PC-9 (cell line): ENCODE results near the gene OPRPN. TPM values are rescaled to one million over a fixed set of nuclear protein-coding genes. Genes with fewer than 3 reads are reported as not detected.

ENCODE experiments used
- BruUV-seq: library from RNA; stranded (reverse); fragments of 400-500 nt; replicated peaks from 2 replicates; lab custom pipeline; 2021; lab: Mats Ljungman, UMichigan
- CTCF ChIA-PET: fragments of 300-600 bp; sonication (Branson Sonifier 250); formaldehyde crosslinking; loops from one replicate; lab custom pipeline; 2022; ENCODE audit warnings: antibody characterized with exemption; lab: Charles Lee
- POLR2A ChIA-PET: fragments of 300-600 bp; sonication (Branson Sonifier 250); formaldehyde crosslinking; loops from one replicate; lab custom pipeline; 2022; ENCODE audit warnings: antibody characterized with exemption; ENCODE audit not compliant: unreplicated experiment; lab: Charles Lee
- DNase-seq, 2 experiments: peaks; one replicate each; pipeline versions ENCODE4 v3.0.0 to v3.0.0-alpha.2; 2015 to 2022; ENCODE audit warnings: mixed read lengths in 1 of 2
- H2AFZ ChIP-seq: fragments of 200-600 bp; sonication (generic); 2 replicates; pipeline ENCODE4 v1.8.1; 2017; ENCODE audit warnings: antibody characterized with exemption
- H3F3A ChIP-seq: fragments of 200-600 bp; sonication (generic); 2 replicates; pipeline ENCODE4 v1.8.1; 2017; ENCODE audit warnings: antibody characterized with exemption, mild to moderate bottlenecking, low read depth; ENCODE audit not compliant: insufficient read depth
- H3K27ac ChIP-seq: fragments of 200-600 bp; sonication (generic); 2 replicates; pipeline ENCODE4 v1.6.1; 2016; ENCODE audit warnings: mixed run types
- H3K27me3 ChIP-seq: fragments of 200-600 bp; sonication (generic); 2 replicates; pipeline ENCODE4 v1.6.1; 2016; ENCODE audit warnings: low read depth, mixed run types; ENCODE audit not compliant: insufficient read depth
- H3K36me3 ChIP-seq: fragments of 200-600 bp; sonication (generic); 2 replicates; pipeline ENCODE4 v1.6.1; 2016; ENCODE audit warnings: low read depth, mixed run types
- H3K4me1 ChIP-seq: fragments of 200-600 bp; sonication (generic); replicated peaks from 2 replicates; pipeline ENCODE4 v1.6.1; 2016; ENCODE audit warnings: mixed run types; ENCODE audit not compliant: insufficient read depth
- H3K4me2 ChIP-seq: fragments of 200-600 bp; sonication (generic); 2 replicates; pipeline ENCODE4 v1.6.1; 2017; ENCODE audit warnings: mixed run types
- H3K4me3 ChIP-seq: fragments of 200-600 bp; sonication (generic); 2 replicates; pipeline ENCODE4 v1.6.1; 2016; ENCODE audit warnings: mixed run types
- H3K79me2 ChIP-seq: fragments of 200-600 bp; sonication (generic); 2 replicates; pipeline ENCODE4 v1.6.1; 2017; ENCODE audit warnings: low read depth, mixed run types
- H3K9me2 ChIP-seq: fragments of 200-600 bp; sonication (generic); 2 replicates; pipeline ENCODE4 v1.8.1; 2017; ENCODE audit warnings: mild to moderate bottlenecking; ENCODE audit not compliant: insufficient read depth
- H3K9me3 ChIP-seq: fragments of 200-600 bp; sonication (generic); 2 replicates; pipeline ENCODE4 v1.8.1; 2016; ENCODE audit warnings: low read depth; ENCODE audit not compliant: insufficient read depth
- H4K20me1 ChIP-seq: fragments of 200-600 bp; sonication (generic); 2 replicates; pipeline ENCODE4 v1.8.1; 2017; ENCODE audit not compliant: insufficient read depth
- EZH2 ChIP-seq: fragments of 200-600 bp; sonication (generic); IDR thresholded peaks from 2 replicates; pipeline ENCODE4 v1.8.0; 2017; ENCODE audit warnings: antibody characterized with exemption, low read depth
- intact Hi-C: fragments of 100-400 bp; cut with micrococcal nuclease; formaldehyde crosslinking; loops from one replicate; pipeline ENCODE4 v1.10.0; 2022; ENCODE audit not compliant: unreplicated experiment
- total RNA-seq: library from RNA; stranded (reverse); gene quantifications from 2 replicates; pipeline ENCODE4 v1.2.3, GENCODE V29; 2021
- TF ChIP-seq, protein P1 (sequence below): fragments of 200-600 bp; sonication (generic); conservative IDR thresholded peaks from 2 replicates; pipeline ENCODE4 v1.6.1; 2017; ENCODE audit warnings: mixed run types, antibody characterized with exemption, mild to moderate bottlenecking, moderate library complexity

The OPRPN gene
- total RNA-seq, 1 experiment from 2014 or later, result not detected

- Histone ChIP-seq H3K9me2 (no peaks in the 10 kb centered on the region), H3K27me3 (no peaks in the 10 kb centered on the region), H3F3A (no peaks in the 10 kb centered on the region), H3K4me1 (no peaks in the 10 kb centered on the region), H2AFZ (no peak overlapping the region), H3K79me2 (no peaks in the 10 kb centered on the region), H3K36me3 (no peaks in the 10 kb centered on the region), H3K27ac (no peak overlapping the region), H3K9me3 (no peaks in the 10 kb centered on the region), H4K20me1 (no peaks in the 10 kb centered on the region), H3K4me2 (no peak overlapping the region), H3K4me3 (no peak overlapping the region)
- BruUV-seq, result no TSS peak
- DNase-seq, result no peak
- CTCF ChIA-PET, result no interaction called here
- TF ChIP-seq, protein P1, sequence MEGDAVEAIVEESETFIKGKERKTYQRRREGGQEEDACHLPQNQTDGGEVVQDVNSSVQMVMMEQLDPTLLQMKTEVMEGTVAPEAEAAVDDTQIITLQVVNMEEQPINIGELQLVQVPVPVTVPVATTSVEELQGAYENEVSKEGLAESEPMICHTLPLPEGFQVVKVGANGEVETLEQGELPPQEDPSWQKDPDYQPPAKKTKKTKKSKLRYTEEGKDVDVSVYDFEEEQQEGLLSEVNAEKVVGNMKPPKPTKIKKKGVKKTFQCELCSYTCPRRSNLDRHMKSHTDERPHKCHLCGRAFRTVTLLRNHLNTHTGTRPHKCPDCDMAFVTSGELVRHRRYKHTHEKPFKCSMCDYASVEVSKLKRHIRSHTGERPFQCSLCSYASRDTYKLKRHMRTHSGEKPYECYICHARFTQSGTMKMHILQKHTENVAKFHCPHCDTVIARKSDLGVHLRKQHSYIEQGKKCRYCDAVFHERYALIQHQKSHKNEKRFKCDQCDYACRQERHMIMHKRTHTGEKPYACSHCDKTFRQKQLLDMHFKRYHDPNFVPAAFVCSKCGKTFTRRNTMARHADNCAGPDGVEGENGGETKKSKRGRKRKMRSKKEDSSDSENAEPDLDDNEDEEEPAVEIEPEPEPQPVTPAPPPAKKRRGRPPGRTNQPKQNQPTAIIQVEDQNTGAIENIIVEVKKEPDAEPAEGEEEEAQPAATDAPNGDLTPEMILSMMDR, result no peak
- no peak for TF ChIP-seq EZH2
- intact Hi-C loops, result no loop called here
- POLR2A ChIA-PET, result no interaction called here
Observed at GRCh38 chr4:70442474-70442873, 44.7 kb downstream of the OPRPN start.

- no peak overlapping the region for H3K4me2 ChIP-seq
- no peaks in the 10 kb centered on the region for H3K9me3 ChIP-seq
- no peaks in the 10 kb centered on the region for H3K9me2 ChIP-seq
- no peak for DNase-seq
- no peaks in the 10 kb centered on the region for H3K36me3 ChIP-seq
- no peak for TF ChIP-seq EZH2
- TF ChIP-seq, protein P1, result no peak
- H3F3A ChIP-seq, result no peaks in the 10 kb centered on the region
- H3K4me3 ChIP-seq, result no peak overlapping the region
- no peaks in the 10 kb centered on the region for H3K79me2 ChIP-seq
- no TSS peak for BruUV-seq
- no peaks in the 10 kb centered on the region for H3K27me3 ChIP-seq
- no peak overlapping the region for H2AFZ ChIP-seq
- no peaks in the 10 kb centered on the region for H3K4me1 ChIP-seq
- CTCF ChIA-PET, result no interaction called here
- intact Hi-C loops, result no loop called here
- H3K27ac ChIP-seq, result no peak overlapping the region
- H4K20me1 ChIP-seq, result no peaks in the 10 kb centered on the region
- POLR2A ChIA-PET, result no interaction called here
Observed at GRCh38 chr4:70443329-70443728, 45.6 kb downstream of the OPRPN start.

DNA sequence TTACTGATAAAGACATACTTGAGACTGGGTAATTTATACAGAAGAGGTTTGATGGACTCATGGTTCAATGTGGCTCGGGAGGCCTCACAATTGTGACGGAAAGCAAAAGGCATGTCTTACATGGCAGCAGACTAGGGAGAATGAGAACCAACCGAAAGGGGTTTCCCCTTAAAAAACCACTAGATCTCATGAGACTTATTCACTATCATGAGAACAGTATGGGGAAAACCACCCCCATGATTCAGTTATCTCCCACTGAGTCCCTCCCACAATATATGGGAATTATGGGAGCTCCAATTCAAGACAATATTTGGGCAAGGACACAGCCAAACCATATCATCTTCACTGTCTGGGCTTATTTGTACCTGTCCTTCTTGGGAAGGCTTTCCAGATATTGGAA, 51.5 kb downstream of the OPRPN start:
- intact Hi-C loops, result no loop called here
- ChIA-PET POLR2A (no interaction called here), CTCF (no interaction called here)

More for the DNA sequence above, 51.5 kb downstream of the OPRPN start:
- no peak overlapping the region for H3K4me3 ChIP-seq
- H3K36me3 ChIP-seq, result no peaks in the 10 kb centered on the region
- H3K27me3 ChIP-seq, result no peaks in the 10 kb centered on the region
- no peaks in the 10 kb centered on the region for H4K20me1 ChIP-seq
- DNase-seq, result no peak
- H3K4me2 ChIP-seq, result no peak overlapping the region
- no TSS peak for BruUV-seq
- no peaks in the 10 kb centered on the region for H3K4me1 ChIP-seq
- H3F3A ChIP-seq, result no peaks in the 10 kb centered on the region
- H3K9me3 ChIP-seq, result no peaks in the 10 kb centered on the region
- no peak overlapping the region for H3K27ac ChIP-seq
- no peaks in the 10 kb centered on the region for H3K9me2 ChIP-seq
- H3K79me2 ChIP-seq, result no peaks in the 10 kb centered on the region
- H2AFZ ChIP-seq, result no peak overlapping the region
- TF ChIP-seq, protein P1, result no peak
- TF ChIP-seq EZH2, result no peak
